ENCODE measurements around the gene PPM1H.

GRCh38 chr12:62789851-62790250, 145.1 kb downstream of the PPM1H start:
- TF ChIP-seq, protein P1, sequence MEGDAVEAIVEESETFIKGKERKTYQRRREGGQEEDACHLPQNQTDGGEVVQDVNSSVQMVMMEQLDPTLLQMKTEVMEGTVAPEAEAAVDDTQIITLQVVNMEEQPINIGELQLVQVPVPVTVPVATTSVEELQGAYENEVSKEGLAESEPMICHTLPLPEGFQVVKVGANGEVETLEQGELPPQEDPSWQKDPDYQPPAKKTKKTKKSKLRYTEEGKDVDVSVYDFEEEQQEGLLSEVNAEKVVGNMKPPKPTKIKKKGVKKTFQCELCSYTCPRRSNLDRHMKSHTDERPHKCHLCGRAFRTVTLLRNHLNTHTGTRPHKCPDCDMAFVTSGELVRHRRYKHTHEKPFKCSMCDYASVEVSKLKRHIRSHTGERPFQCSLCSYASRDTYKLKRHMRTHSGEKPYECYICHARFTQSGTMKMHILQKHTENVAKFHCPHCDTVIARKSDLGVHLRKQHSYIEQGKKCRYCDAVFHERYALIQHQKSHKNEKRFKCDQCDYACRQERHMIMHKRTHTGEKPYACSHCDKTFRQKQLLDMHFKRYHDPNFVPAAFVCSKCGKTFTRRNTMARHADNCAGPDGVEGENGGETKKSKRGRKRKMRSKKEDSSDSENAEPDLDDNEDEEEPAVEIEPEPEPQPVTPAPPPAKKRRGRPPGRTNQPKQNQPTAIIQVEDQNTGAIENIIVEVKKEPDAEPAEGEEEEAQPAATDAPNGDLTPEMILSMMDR (IDR thresholded peaks at IDR 0.05), result no peak
- TF ChIP-seq EP300 (IDR thresholded peaks at IDR 0.05), result no peak
- TF ChIP-seq POLR2AphosphoS5 (IDR thresholded peaks at IDR 0.05), result no peak
- no peak for TF ChIP-seq POLR2A (IDR thresholded peaks at IDR 0.05; ENCODE audit: low read depth)
